H1 (cell line): Measurements from ENCODE around the gene UNC79. TPM values are rescaled to one million over a fixed set of nuclear protein-coding genes. Genes with fewer than 3 reads are reported as not detected.

ENCODE experiments used
- RXRA ChIP-seq: IDR thresholded peaks from 2 replicates; pipeline ENCODE4 v1.6.1; 2011; ENCODE audit warnings: low read depth, mild to moderate bottlenecking, low read length, moderate library complexity; ENCODE audit not compliant: insufficient read depth
- polyA plus RNA-seq, 7 experiments: library from polyadenylated mRNA; depleted of rRNA in 3 of 7; stranded (reverse) in 5 of 7; unstranded in 2 of 7; fragments of >200 nt in 5 of 7; fragments of 200-250 nt in 2 of 7; gene quantifications; 1 replicate in 5 of 7; 2 replicates in 1 of 7; 4 replicates in 1 of 7; pipeline versions ENCODE4 v1.2.1 to v1.2.3, GENCODE V29; 2011 to 2013; ENCODE audit warnings: missing spikeins in 2 of 7, mixed read lengths in 2 of 7
- total RNA-seq: library from RNA; stranded (reverse); fragmentation: NEBNext Ultra II Directional; extraction: Animal tissue kit (Norgen Biotek cat#: 25700); gene quantifications from 2 replicates; pipeline ENCODE4 v1.2.1, GENCODE V29; 2021
- TF ChIP-seq, protein P1 (sequence below): IDR thresholded peaks from 2 replicates; pipeline ENCODE4 v1.6.1; 2012; ENCODE audit warnings: inconsistent platforms

UNC79 gene
- total and polyA plus RNA-seq, 2 of the 8 experiments (the other 6 are each of a cell fraction or from before 2014, with no cell fraction given), result 1.8 to 2.3 TPM

DNA sequence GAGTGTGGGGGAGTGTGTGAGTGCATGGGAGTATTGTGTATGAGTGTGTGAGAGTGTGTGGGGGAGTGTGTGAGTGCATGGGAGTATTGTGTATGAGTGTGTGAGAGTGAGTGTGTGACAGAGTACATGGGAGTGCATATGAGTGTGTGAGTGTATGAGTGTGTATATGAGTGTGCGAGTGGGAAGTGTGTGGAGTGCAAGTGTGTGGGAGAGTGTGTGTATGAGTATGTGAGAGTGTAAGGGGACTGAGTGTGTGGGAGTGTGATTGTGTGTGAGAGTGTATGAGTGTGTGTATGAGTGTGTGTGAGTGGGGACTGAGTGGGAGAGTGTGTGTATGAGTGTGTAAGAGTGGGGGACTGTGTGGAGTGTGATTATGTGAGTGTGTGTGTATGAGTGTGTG, 316.8 kb downstream of the UNC79 start (continued):
- TF ChIP-seq, protein P1, sequence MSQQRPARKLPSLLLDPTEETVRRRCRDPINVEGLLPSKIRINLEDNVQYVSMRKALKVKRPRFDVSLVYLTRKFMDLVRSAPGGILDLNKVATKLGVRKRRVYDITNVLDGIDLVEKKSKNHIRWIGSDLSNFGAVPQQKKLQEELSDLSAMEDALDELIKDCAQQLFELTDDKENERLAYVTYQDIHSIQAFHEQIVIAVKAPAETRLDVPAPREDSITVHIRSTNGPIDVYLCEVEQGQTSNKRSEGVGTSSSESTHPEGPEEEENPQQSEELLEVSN, result no peak
- TF ChIP-seq RXRA, result no peak
